IMR-90 (cell line): ENCODE measurements around the gene SARM1. TPM values are rescaled to one million over a fixed set of nuclear protein-coding genes. Genes with fewer than 3 reads are reported as not detected.
A peak's percentile ranks its signal among the peaks of the same experiment; 100 is the strongest.

Experiments used
- ATAC-seq: fragments of 200-7000 bp; cut with Tn5 transposase; 2 replicates; pipeline ENCODE4 v1.9.1; 2020; ENCODE audit warnings: low read depth, mild to moderate bottlenecking, moderate library complexity
- BruUV-seq: library from RNA; stranded (reverse); fragments of 400-500 nt; replicated peaks from 2 replicates; lab custom pipeline; 2021; lab: Mats Ljungman, UMichigan
- CTCF ChIA-PET: fragments of 300-600 bp; formaldehyde crosslinking; extraction: SDS; loops from one replicate; lab custom pipeline; 2021; ENCODE audit warnings: antibody characterized with exemption; lab: Yijun Ruan, JAX
- POLR2A ChIA-PET: fragments of 300-600 bp; sonication (Branson Sonifier 250); formaldehyde crosslinking; loops from one replicate; lab custom pipeline; 2022; ENCODE audit warnings: antibody characterized with exemption; ENCODE audit not compliant: unreplicated experiment; lab: Charles Lee
- DNase-seq: peaks from one replicate; pipeline ENCODE4 v3.0.0; 2013
- H2AFZ ChIP-seq: replicated peaks from 2 replicates; pipeline ENCODE3; 2013; ENCODE audit warnings: low read length, mild to moderate bottlenecking; ENCODE audit not compliant: poor library complexity
- H2AK5ac ChIP-seq: 2 replicates; pipeline ENCODE4 v1.6.1; 2013; ENCODE audit warnings: low read depth, low read length, inconsistent platforms
- H2AK9ac ChIP-seq: replicated peaks from 2 replicates; pipeline ENCODE3; 2013; ENCODE audit warnings: mild to moderate bottlenecking, low read depth, low read length, moderate library complexity; ENCODE audit not compliant: poor library complexity
- H2BK120ac ChIP-seq: 2 replicates; pipeline ENCODE4 v1.6.1; 2013; ENCODE audit warnings: low read depth, low read length, inconsistent platforms
- H2BK15ac ChIP-seq: 3 replicates; pipeline ENCODE4 v1.6.1; 2013; ENCODE audit warnings: low read depth, low read length, inconsistent platforms
- H2BK20ac ChIP-seq: 2 replicates; pipeline ENCODE4 v1.6.1; 2013; ENCODE audit warnings: low read depth, mild to moderate bottlenecking, inconsistent platforms, low read length, moderate library complexity
- H2BK5ac ChIP-seq: 2 replicates; pipeline ENCODE4 v1.6.1; 2013; ENCODE audit warnings: mild to moderate bottlenecking, low read depth, low read length, inconsistent platforms; ENCODE audit not compliant: poor library complexity, severe bottlenecking
- H3K14ac ChIP-seq: replicated peaks from 2 replicates; pipeline ENCODE4 v1.6.1; 2013; ENCODE audit warnings: low read depth, low read length, inconsistent platforms
- H3K18ac ChIP-seq: 2 replicates; pipeline ENCODE4 v1.6.1; 2013; ENCODE audit warnings: low read depth, low read length, control low read depth
- H3K23ac ChIP-seq: 2 replicates; pipeline ENCODE4 v1.6.1; 2013; ENCODE audit warnings: low read depth, low read length, inconsistent platforms
- H3K27ac ChIP-seq: 2 replicates; pipeline ENCODE4 v1.5.1; 2013; ENCODE audit warnings: mild to moderate bottlenecking, control low read depth, low read length; ENCODE audit not compliant: insufficient read depth
- H3K27me3 ChIP-seq: 2 replicates; pipeline ENCODE4 v1.6.1; 2013; ENCODE audit warnings: low read length; ENCODE audit not compliant: control insufficient read depth, insufficient read depth
- H3K36me3 ChIP-seq: 2 replicates; pipeline ENCODE4 v1.6.1; 2013; ENCODE audit warnings: low read length, mixed read lengths; ENCODE audit not compliant: control insufficient read depth, insufficient read depth
- H3K4ac ChIP-seq: 2 replicates; pipeline ENCODE4 v1.6.1; 2013; ENCODE audit warnings: low read depth, low read length, inconsistent platforms
- H3K4me1 ChIP-seq: 2 replicates; pipeline ENCODE4 v1.6.1; 2013; ENCODE audit warnings: low read length, mixed read lengths; ENCODE audit not compliant: control insufficient read depth, insufficient read depth
- H3K4me2 ChIP-seq: 2 replicates; pipeline ENCODE4 v1.6.1; 2013; ENCODE audit warnings: low read depth, mild to moderate bottlenecking, control low read depth, low read length, moderate library complexity
- H3K4me3 ChIP-seq: 2 replicates; pipeline ENCODE4 v1.5.1; 2013; ENCODE audit warnings: low read depth, mild to moderate bottlenecking, control low read depth, low read length, moderate library complexity; ENCODE audit not compliant: insufficient read depth
- H3K56ac ChIP-seq: 2 replicates; pipeline ENCODE4 v1.6.1; 2013; ENCODE audit warnings: low read length, inconsistent platforms; ENCODE audit not compliant: insufficient read depth; ENCODE audit errors: extremely low read depth
- H3K79me1 ChIP-seq, 2 experiments: 2 replicates each; pipeline ENCODE4 v1.6.1; 2013; ENCODE audit warnings: low read length in 2 of 2, inconsistent platforms in 1 of 2, low read depth in 1 of 2
- H3K9ac ChIP-seq: 2 replicates; pipeline ENCODE4 v1.6.1; 2013; ENCODE audit warnings: low read depth, low read length, control low read depth
- H3K9me1 ChIP-seq: 2 replicates; pipeline ENCODE4 v1.6.1; 2013; ENCODE audit warnings: low read length, inconsistent platforms; ENCODE audit not compliant: insufficient read depth
- H3K9me3 ChIP-seq: 2 replicates; pipeline ENCODE4 v1.6.1; 2013; ENCODE audit warnings: low read length; ENCODE audit not compliant: control insufficient read depth, insufficient read depth
- H4K20me1 ChIP-seq: 2 replicates; pipeline ENCODE4 v1.6.1; 2013; ENCODE audit warnings: low read length, inconsistent platforms; ENCODE audit not compliant: insufficient read depth
- H4K5ac ChIP-seq: 2 replicates; pipeline ENCODE4 v1.6.1; 2013; ENCODE audit warnings: mild to moderate bottlenecking, low read depth, low read length, control low read depth
- H4K8ac ChIP-seq, 2 experiments: 2 replicates each; pipeline ENCODE4 v1.6.1; 2013; ENCODE audit warnings: low read depth in 2 of 2, low read length in 2 of 2, control low read depth in 1 of 2, inconsistent platforms in 1 of 2
- H4K91ac ChIP-seq: 2 replicates; pipeline ENCODE4 v1.6.1; 2013; ENCODE audit warnings: low read depth, low read length, inconsistent platforms; ENCODE audit not compliant: insufficient read depth
- BHLHE40 ChIP-seq: fragments of 150-350 bp; IDR thresholded peaks from 2 replicates; pipeline ENCODE4 v1.6.1; 2016; ENCODE audit warnings: mild to moderate bottlenecking, low read depth, low read length
- CHD1 ChIP-seq: IDR thresholded peaks from 2 replicates; pipeline ENCODE4 v1.6.1; 2012; ENCODE audit warnings: low read depth, low read length, improper control_type of control experiment
- CTCF ChIP-seq: conservative IDR thresholded peaks from 2 replicates; pipeline ENCODE4 v1.5.1; 2012; ENCODE audit warnings: mild to moderate bottlenecking, low read depth, low read length, improper control_type of control experiment
- FOS ChIP-seq: fragments of 150-350 bp; IDR thresholded peaks from 2 replicates; pipeline ENCODE4 v1.6.1; 2016; ENCODE audit warnings: low read depth, low read length
- MAFK ChIP-seq: IDR thresholded peaks from 2 replicates; pipeline ENCODE4 v1.6.1; 2012; ENCODE audit warnings: low read depth, low read length, improper control_type of control experiment
- MAZ ChIP-seq: IDR thresholded peaks from 2 replicates; pipeline ENCODE4 v1.6.1; 2012; ENCODE audit warnings: low read depth, mild to moderate bottlenecking, low read length, improper control_type of control experiment, moderate library complexity, borderline replicate concordance
- MXI1 ChIP-seq: IDR thresholded peaks from 2 replicates; pipeline ENCODE4 v1.6.1; 2012; ENCODE audit warnings: low read depth, mild to moderate bottlenecking, low read length, moderate library complexity, borderline replicate concordance
- NFE2L2 ChIP-seq: fragments of 150-350 bp; IDR thresholded peaks from 2 replicates; pipeline ENCODE4 v1.6.1; 2016; ENCODE audit warnings: low read depth, mild to moderate bottlenecking, low read length
- POLR2A ChIP-seq: IDR thresholded peaks from 2 replicates; pipeline ENCODE4 v1.6.1; 2012; ENCODE audit warnings: mild to moderate bottlenecking, low read depth, low read length
- RAD21 ChIP-seq: IDR thresholded peaks from 2 replicates; pipeline ENCODE4 v1.6.1; 2012; ENCODE audit warnings: low read length, improper control_type of control experiment
- RCOR1 ChIP-seq: IDR thresholded peaks from 2 replicates; pipeline ENCODE4 v1.6.1; 2012; ENCODE audit warnings: mild to moderate bottlenecking, low read length, improper control_type of control experiment; ENCODE audit not compliant: insufficient replicate concordance
- WGBS, 2 experiments: methylation state at CpG; one replicate each; pipeline versions ENCODE4 v1.1.5 to v1.1.7; 2013; ENCODE audit warnings: missing lambda C conversion rate in 2 of 2; ENCODE audit not compliant: insufficient read length in 1 of 2; ENCODE audit errors: extremely low coverage in 2 of 2; 5-methylcytosine and 5-hydroxymethylcytosine counted together
- dilution Hi-C: fragments of 300-500 bp; cut with HindIII; formaldehyde crosslinking; loops from one replicate; pipeline ENCODE4 v1.14.3; 2018; ENCODE audit warnings: low sequenced_read_pairs; ENCODE audit not compliant: unreplicated experiment
- in situ Hi-C: fragments of 300-500 bp; cut with MboI; formaldehyde crosslinking; loops from 3 replicates; pipeline ENCODE4 v1.14.3; 2019; ENCODE audit warnings: low sequenced_read_pairs, inconsistent platforms, mixed read lengths
- intact Hi-C: fragments of 100-400 bp; cut with micrococcal nuclease; formaldehyde crosslinking; loops from 2 replicates; pipeline ENCODE4 v1.10.0; 2022
- polyA plus RNA-seq, 3 experiments: library from polyadenylated mRNA; depleted of rRNA; stranded (reverse); fragments of >200 nt; gene quantifications; 2 replicates each; pipeline ENCODE4 v1.2.3, GENCODE V29; 2012; ENCODE audit warnings: low replicate concordance in 1 of 3
- total RNA-seq: library from RNA; depleted of rRNA; stranded (reverse); fragments of >200 nt; gene quantifications from 2 replicates; pipeline ENCODE4 v1.2.3, GENCODE V29; 2012

Gene SARM1
- total and polyA plus RNA-seq, 2 of the 4 experiments (the other 2 are of a cell fraction): 3.4 to 11.4 TPM

- 0% methylated on average over 17 of the region's 62 CpGs; no CpG with 5 or more reads in 1 of the 2 experiments for WGBS, 2 experiments
- H3K36me3 ChIP-seq: peaks cover 27% of the 10 kb centered on the region
- peaks cover 13% of the 10 kb centered on the region for H3K4me1 ChIP-seq
- peak within 1 kb of the TSS; percentile 21 for H4K5ac ChIP-seq
- H4K8ac ChIP-seq: peak within 1 kb of the TSS; percentile 75 to 81; a peak in 3 of 4 replicates
- H2AFZ ChIP-seq: peak within 1 kb of the TSS; percentile 93
- POLR2A ChIA-PET: interaction anchor here (0.6 to 1.8 kb wide), 3 partner anchors 11 to 58 kb away, joined by 3 to 8 read pairs (median 4); partner anchors contain the start of gene POLDIP2
- ATAC-seq (peak; percentile 93), DNase-seq (peak; percentile 100)
- peak within 1 kb of the TSS; percentile 55 for H2BK120ac ChIP-seq
- H3K14ac ChIP-seq: peak within 1 kb of the TSS; percentile 90
- in situ Hi-C loops (loop anchor here (25.0 kb wide), 1 partner anchor 798 kb away; no protein-coding TSS in a partner anchor), dilution Hi-C loops (no loop called here), intact Hi-C loops (loop anchor here (5.0 to 10.0 kb wide), 3 partner anchors 103 to 443 kb away; partner anchors contain the start of genes LYRM9 and NLK)
- H3K4me2 ChIP-seq: peak within 1 kb of the TSS; percentile 92
- no TSS peak for BruUV-seq
- H4K91ac ChIP-seq: peak within 1 kb of the TSS; percentile 72
- CTCF ChIA-PET: interaction anchor here (1.1 to 1.4 kb wide), 4 partner anchors 16 to 101 kb away, joined by 3 to 6 read pairs (median 4); no protein-coding TSS in a partner anchor
- TF ChIP-seq CHD1: peak; percentile 44; the same call in 1 of the 2 replicates
- peak; percentile 28; the same call in 1 of the 2 replicates for TF ChIP-seq MXI1
- peak; percentile 87 for TF ChIP-seq MAZ
- TF ChIP-seq FOS: peak; percentile 59
- peak; percentile 42 for TF ChIP-seq RCOR1
- peak; percentile 98 for TF ChIP-seq POLR2A
- no peak; the same call in 1 of the 2 replicates for TF ChIP-seq MAFK
- TF ChIP-seq NFE2L2: peak; percentile 36; the same call in 1 of the 2 replicates
- no peak for TF ChIP-seq BHLHE40
- peak; percentile 4; the same call in 1 of the 2 replicates for TF ChIP-seq RAD21
- 0 out of 2 replicates have a peak, but pooled peaks have one; percentile 2 for TF ChIP-seq CTCF
- peak within 1 kb of the TSS; percentile 65 for H3K27ac ChIP-seq
- peak within 1 kb of the TSS; percentile 82 for H3K9ac ChIP-seq
- H3K4ac ChIP-seq: peak within 1 kb of the TSS; percentile 86
- peak within 1 kb of the TSS; percentile 92 for H2AK5ac ChIP-seq
- peaks cover 16% of the 10 kb centered on the region for H3K9me1 ChIP-seq
- H2BK5ac ChIP-seq: peak within 1 kb of the TSS; percentile 60
- peak within 1 kb of the TSS; percentile 34; the same call in 1 of the 3 replicates for H2BK15ac ChIP-seq
- peak within 1 kb of the TSS; percentile 1; the same call in 1 of the 2 replicates for H3K18ac ChIP-seq
- H3K4me3 ChIP-seq: peak within 1 kb of the TSS; percentile 59
- peak within 1 kb of the TSS; percentile 98 for H2AK9ac ChIP-seq
- peaks cover 51% of the 10 kb centered on the region; the same call in 1 of the 2 replicates for H4K20me1 ChIP-seq
- no peaks in the 10 kb centered on the region for H3K9me3 ChIP-seq
- H3K23ac ChIP-seq: peak within 1 kb of the TSS; percentile 83
- H3K79me1 ChIP-seq: peaks cover 36 to 91% of the 10 kb centered on the region in 2 experiments
- H3K56ac ChIP-seq: peak within 1 kb of the TSS; percentile 71
- peak within 1 kb of the TSS; percentile 7; the same call in 1 of the 2 replicates for H2BK20ac ChIP-seq
- H3K27me3 ChIP-seq: no peaks in the 10 kb centered on the region
Measured at GRCh38 chr17:28335201-28335958, 36.1 kb upstream of the SARM1 start, which contains the start of the genes IFT20 and TNFAIP1. Gene IFT20, minus strand, starts transcription at chr17:28335472. Its CDS starts 3,487 bp downstream, at chr17:28331985. Gene TNFAIP1, plus strand, starts transcription at chr17:28335761. Its CDS starts 3,761 bp downstream, at chr17:28339522.
